Measurements from ENCODE around the gene SF3B5. TPM values are rescaled to one million over a fixed set of nuclear protein-coding genes. Genes with fewer than 3 reads are reported as not detected.
"Not testable (repeated sequence)": the region's sequence is repeated elsewhere in the genome, so short reads cannot be mapped to it uniquely, and the experiment has no call there.

Gene SF3B5
- total RNA-seq, 2 donors from 2014 or later = 117 to 122 TPM

DNA sequence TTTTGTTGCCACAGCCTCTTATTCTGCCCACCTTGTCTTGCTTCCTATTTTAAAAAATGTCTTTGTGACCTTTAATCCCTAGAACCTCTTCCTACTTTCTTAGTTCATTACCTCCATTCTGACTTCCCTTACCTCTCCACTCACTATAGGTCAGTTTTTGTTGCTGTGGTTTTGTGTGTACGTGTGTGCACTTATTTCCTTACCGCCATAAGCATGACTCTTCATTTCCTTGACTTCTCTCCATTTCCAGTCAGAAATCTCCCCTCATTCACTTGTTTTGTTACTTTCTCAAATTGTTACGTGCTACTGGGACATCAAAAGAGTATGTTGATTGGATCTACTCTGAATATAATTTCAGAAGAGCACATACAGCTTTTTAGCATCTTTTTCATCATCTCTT, 26.6 kb downstream of the SF3B5 start:
- intact Hi-C loops (cut with DNase I) = no loop called here
- ATAC-seq (no peak), DNase-seq (no peak)

DNA sequence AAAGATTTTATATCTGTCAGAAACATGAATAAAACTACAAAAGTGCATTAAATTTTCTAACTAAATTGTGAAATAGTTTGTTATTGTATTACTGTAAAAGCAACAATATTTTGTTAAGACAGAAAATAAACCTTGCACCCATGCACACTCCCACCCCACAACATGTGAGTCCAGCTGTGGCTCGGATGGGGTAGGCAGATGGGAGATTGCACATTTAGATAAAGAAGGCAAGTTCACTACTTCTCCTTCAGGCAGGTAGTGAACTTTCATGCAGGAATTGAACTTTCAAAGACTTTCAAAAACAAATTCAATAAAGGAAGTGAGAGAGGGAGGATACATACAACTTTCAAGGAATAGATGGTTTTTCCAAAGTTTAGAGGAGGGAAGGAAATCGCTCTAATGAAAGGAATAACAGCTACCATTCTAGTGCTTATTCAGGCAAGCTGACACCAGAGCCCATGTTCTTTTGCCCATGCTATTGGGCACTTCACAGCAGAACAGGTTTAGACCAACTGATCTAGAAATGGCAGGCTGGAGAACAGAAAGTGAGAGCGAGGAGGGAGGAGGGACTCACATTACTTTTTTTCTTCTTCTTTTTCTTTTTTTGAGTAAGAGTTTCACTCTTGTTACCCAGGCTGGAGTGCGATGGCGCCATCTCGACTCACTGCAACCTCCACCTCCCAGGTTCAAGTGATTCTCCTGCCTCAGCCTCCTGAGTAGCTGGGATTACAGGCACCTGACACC, 28.5 kb downstream of the SF3B5 start:
- intact Hi-C loops (cut with DNase I) = no loop called here
- no peak for ATAC-seq
- DNase-seq = no peak

DNA sequence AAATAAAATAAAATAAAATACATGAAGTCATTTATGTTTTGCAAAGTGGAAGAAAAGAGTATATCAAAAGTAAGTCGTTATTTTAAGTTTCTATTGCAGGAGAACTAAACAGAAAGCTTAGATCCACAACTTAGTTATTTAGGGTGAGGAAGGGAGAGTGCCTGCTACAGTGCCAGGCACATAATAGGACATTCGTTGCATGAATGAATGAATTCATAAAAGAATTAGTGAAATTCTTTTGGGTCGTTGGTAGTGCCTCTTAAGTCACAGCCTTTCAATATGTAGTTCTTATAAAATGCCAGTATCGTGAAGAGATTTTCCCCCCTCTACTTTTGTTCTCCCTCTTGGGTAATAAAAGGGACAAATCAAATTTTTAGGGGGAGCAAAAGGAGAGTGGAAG, 29.1 kb downstream of the SF3B5 start:
- no peak for ATAC-seq
- DNase-seq = no peak
- intact Hi-C loops (cut with DNase I) = no loop called here

DNA sequence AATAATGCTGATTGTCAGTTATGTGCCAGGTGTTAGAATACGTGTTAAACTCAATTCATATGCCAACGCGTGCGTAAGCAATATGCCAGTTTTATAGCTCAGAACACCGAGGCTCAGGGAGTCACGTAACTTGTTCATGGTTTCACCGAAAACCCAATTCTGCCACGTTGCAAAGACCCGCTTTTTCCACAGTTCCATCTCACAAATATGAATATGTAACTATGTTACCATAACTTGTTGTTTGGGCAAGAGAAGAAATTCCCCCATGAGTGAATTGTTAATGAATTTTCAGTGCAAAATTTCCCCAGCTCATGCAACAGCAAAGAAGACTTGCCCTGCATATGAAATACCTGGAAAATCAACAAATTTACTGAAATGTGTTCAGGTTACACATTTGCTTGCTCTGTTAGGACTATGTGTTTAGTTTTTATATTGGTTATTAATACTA, 30.1 kb downstream of the SF3B5 start:
- intact Hi-C loops (cut with DNase I) = no loop called here
- ATAC-seq (no peak), DNase-seq (no peak)

- DNase-seq (peak; percentile 35), ATAC-seq (peak; percentile 45 to 65)
- intact Hi-C loops (cut with DNase I) = no loop called here
Measured at GRCh38 chr6:144064402-144065212, 30.8 kb downstream of the SF3B5 start.

DNA sequence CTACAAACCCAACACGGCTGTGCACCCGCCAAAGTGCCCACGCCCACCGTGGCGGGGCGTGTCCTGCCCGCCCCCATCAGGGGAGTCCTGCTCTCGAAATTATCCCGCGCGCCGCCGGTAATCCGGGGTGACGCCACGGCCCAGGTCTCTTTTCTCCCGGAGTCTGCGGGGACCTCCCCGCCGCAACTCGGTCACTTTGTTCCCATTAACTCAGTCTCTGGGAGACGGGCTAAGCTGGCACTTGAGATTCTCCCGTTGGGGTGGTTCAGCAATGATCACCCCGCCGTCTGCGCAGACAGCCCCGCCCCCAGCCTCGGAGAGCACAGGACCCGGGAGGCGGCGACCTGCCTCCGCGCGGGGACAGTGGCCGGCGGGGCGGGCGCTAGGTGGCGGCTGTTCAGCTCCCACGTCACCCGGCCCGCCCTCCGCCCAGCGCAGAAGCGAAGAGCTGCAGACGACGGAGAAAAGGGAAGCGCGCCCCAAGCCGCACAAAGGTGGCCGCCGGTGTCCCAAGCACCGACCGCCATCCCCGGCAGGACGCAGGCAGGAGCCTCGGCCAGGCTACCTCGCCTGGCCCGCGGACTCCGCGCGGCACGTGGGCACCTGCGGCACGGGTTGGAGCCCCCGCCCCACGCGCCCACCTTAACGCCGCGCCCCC, 31.5 kb downstream of the SF3B5 start:
- intact Hi-C loops (cut with DNase I) = no loop called here
- DNase-seq (peak; percentile 87), ATAC-seq (peak; percentile 97)

GRCh38 chr6:144063246-144063743, 32.1 kb downstream of the SF3B5 start:
- intact Hi-C loops (cut with DNase I) = no loop called here
- no peak for ATAC-seq
- DNase-seq = no peak

DNA sequence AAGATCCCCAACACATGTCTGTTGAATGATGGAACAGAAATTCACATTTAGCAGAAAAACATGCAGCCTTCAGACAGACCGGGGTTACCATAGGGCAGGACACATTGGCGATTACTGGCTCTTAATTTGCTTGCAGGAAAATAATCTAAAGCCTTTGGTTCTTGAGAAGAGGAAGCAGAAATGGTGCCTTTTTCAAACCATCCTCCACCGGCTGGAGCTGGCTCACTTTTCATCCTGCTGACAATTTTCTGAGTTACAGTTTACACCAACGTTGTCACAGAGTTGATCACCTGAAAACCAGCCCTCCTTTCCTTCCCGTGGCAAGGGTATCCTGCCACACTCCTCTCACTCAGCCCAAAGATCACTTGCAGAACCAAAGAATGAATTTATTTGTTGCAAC, 32.6 kb downstream of the SF3B5 start:
- no peak for ATAC-seq
- no peak for DNase-seq
- intact Hi-C loops (cut with DNase I) = no loop called here

GRCh38 chr6:144059139-144059538, 36.2 kb downstream of the SF3B5 start:
- ATAC-seq (no peak), DNase-seq (no peak)
- intact Hi-C loops (cut with DNase I) = no loop called here

DNA sequence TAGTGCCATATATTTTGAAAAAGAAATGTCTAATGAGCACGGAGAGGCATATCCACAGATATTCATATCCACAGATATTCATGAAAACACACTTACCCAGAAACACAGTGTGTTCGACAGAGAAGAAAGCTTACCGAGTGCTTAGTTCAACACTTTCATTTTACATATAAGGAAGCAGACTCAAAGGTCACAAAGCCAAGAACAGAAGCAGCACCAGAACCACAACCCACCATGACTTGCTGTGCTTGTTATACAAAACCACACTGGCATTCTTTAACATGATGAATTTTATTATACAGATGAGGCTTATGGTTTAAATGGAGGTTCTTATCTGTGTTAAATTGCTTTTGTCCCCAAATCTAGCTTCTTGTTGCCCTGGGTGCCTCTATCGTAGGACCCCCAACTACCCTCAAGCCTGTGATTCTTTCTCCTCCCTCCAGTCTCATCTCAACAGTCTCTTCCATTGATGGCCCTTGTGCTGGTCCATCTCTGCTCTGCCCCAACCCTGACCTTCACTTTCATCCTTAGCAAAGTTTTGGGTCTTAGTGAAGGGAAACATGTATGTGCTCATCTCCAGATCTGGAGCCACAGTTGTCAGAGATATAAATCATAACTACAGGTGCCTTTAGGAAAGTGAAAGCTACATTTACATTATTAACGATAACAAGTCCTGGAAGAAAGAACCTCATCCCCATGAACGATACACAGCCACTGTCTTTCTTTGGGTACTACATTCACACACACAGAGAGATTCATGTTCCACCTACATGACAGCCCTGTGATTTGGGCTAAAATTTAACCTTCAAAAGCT, 40.0 kb downstream of the SF3B5 start:
- intact Hi-C loops (cut with DNase I) = no loop called here
- DNase-seq (no peak), ATAC-seq (no peak)

GRCh38 chr6:144053601-144054000, 41.8 kb downstream of the SF3B5 start:
- intact Hi-C loops (cut with DNase I) = no loop called here

GRCh38 chr6:144052488-144052887, 42.9 kb downstream of the SF3B5 start:
- DNase-seq = no peak
- no peak for ATAC-seq
- intact Hi-C loops (cut with DNase I) = no loop called here

More at GRCh38 chr6:144053601-144054000, 41.8 kb downstream of the SF3B5 start:
- ATAC-seq (no peak), DNase-seq (no peak)

GRCh38 chr6:144049386-144049785, 46.0 kb downstream of the SF3B5 start:
- intact Hi-C loops (cut with DNase I) = no loop called here
- DNase-seq (no peak), ATAC-seq (no peak)

DNA sequence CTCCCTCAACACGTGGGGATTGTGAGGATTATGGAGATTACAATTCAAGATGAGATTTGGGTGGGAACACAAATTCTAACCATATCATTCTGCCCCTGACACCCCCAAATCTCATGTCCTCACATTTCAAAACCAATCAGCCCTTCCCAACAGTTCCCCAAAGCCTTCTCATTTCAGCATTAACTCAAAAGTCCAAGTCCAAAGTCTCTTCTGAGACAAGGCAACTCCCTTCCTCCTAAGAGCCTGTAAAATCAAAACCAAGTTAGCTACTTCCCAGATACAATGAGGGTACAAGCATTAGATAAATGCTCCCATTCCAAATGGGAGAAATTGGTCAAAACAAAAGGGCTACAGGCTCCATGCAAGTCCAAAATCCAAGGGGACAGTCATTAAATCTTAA, 47.7 kb downstream of the SF3B5 start:
- no peak for DNase-seq
- intact Hi-C loops (cut with DNase I) = no loop called here
- no peak for ATAC-seq

DNA sequence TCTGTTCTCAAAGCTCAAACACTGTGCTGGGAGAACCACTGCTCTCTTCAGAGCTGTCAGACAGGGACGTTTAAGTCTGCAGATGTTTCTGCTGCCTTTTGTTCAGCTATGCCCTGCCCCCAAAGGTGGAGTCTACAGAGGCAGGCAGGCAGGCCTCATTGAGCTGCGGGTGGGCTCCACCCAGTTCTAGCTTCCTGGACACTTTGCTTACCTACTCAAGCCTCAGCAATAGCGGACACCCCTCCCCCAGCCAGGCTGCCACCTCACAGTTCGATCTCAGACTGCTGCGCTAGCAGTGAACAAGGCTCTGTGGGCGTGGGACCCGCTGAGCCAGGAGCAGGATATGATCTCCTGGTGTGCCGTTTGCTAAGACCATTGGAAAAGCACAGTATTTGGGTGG, 48.7 kb downstream of the SF3B5 start:
- DNase-seq; ATAC-seq; intact Hi-C loops (cut with DNase I): not testable (repeated sequence)

GRCh38 chr6:144044989-144045388, 50.4 kb downstream of the SF3B5 start:
- ATAC-seq; intact Hi-C loops (cut with DNase I); DNase-seq: not testable (repeated sequence)

Measured in left cardiac atrium (tissue), 4 donors.